CD4-positive, alpha-beta T cell treated with Interleukin-21 for 1 hour (primary cell): ENCODE data around the gene USP2.
"Not testable (repeated sequence)": the region's sequence is repeated elsewhere in the genome, so short reads cannot be mapped to it uniquely, and the experiment has no call there.

Experiments
- DNase-seq: peaks from one replicate; pipeline ENCODE4 v3.0.0-alpha.2; 2020

Gene USP2

GRCh38 chr11:119412072-119412471 is 30.6 kb upstream of the USP2 start:
- no peak for DNase-seq

GRCh38 chr11:119410501-119410900 is 29.0 kb upstream of the USP2 start:
- DNase-seq: no peak

GRCh38 chr11:119409731-119410130 is 28.2 kb upstream of the USP2 start:
- no peak for DNase-seq

GRCh38 chr11:119406005-119406404 is 24.5 kb upstream of the USP2 start:
- DNase-seq: no peak

- DNase-seq: not testable (repeated sequence)
These were observed 24.0 kb upstream of the USP2 start for GRCh38 chr11:119405448-119405847.

GRCh38 chr11:119404872-119405271 is 23.4 kb upstream of the USP2 start:
- no peak for DNase-seq

GRCh38 chr11:119403021-119403420 is 21.5 kb upstream of the USP2 start:
- no peak for DNase-seq

- DNase-seq: no peak
These were observed 21.0 kb upstream of the USP2 start for GRCh38 chr11:119402470-119402869.

- DNase-seq: no peak
These were observed 19.4 kb upstream of the USP2 start for GRCh38 chr11:119400860-119401259.

- no peak for DNase-seq
These were observed 16.2 kb upstream of the USP2 start for GRCh38 chr11:119397740-119398139.

GRCh38 chr11:119396835-119397234 is 15.3 kb upstream of the USP2 start:
- no peak for DNase-seq

GRCh38 chr11:119391275-119391674 is 9.8 kb upstream of the USP2 start:
- DNase-seq: no peak

GRCh38 chr11:119389611-119390254 is 8.2 kb upstream of the USP2 start:
- DNase-seq: no peak

- no peak for DNase-seq
These were observed 6.6 kb upstream of the USP2 start for GRCh38 chr11:119388103-119388502.

- DNase-seq: no peak
These were observed 2.8 kb upstream of the USP2 start for GRCh38 chr11:119384332-119384731.

GRCh38 chr11:119382513-119382912 is 1.0 kb upstream of the USP2 start:
- DNase-seq: not testable (repeated sequence)

- DNase-seq: no peak
These were observed 611 bp upstream of the USP2 start for GRCh38 chr11:119382101-119382500.

GRCh38 chr11:119380827-119381180 is 686 bp downstream of the USP2 start:
- DNase-seq: no peak

- DNase-seq: no peak
These were observed 1.2 kb downstream of the USP2 start for GRCh38 chr11:119380160-119380826.

GRCh38 chr11:119378851-119379465 is 2.5 kb downstream of the USP2 start:
- DNase-seq: no peak

- DNase-seq: no peak
These were observed 3.4 kb downstream of the USP2 start for GRCh38 chr11:119377961-119378667.

GRCh38 chr11:119377112-119377901 is 4.2 kb downstream of the USP2 start:
- no peak for DNase-seq
